ENCODE measurements around the gene FAM89B. TPM values are rescaled to one million over a fixed set of nuclear protein-coding genes. Genes with fewer than 3 reads are reported as not detected.
A peak's percentile ranks its signal among the peaks of the same experiment; 100 is the strongest.

The FAM89B gene
- total RNA-seq, 2 donors from 2014 or later, result 53.3 to 127 TPM

GRCh38 chr11:65552388-65552951 is 19.9 kb upstream of the FAM89B start:
- DNase-seq (ENCODE audit: low spot score) (no peak), ATAC-seq (ENCODE audit: insufficient number of reproducible peaks, low FRiP score, low read depth) (no peak)
- Histone ChIP-seq H3K4me3 (no peak overlapping the region), H3K27me3 (replicated peaks; ENCODE audit: insufficient read depth) (no peaks in the 10 kb centered on the region), H3K36me3 (peaks cover 31% of the 10 kb centered on the region), H3K4me1 (ENCODE audit: control insufficient read depth in 1 of 2, low read depth in 2 of 2) (peaks cover 20 to 33% of the 10 kb centered on the region in 2 donors), H3K9me3 (no peaks in the 10 kb centered on the region), H3K27ac (no peak overlapping the region)
- TF ChIP-seq CTCF (IDR thresholded peaks at IDR 0.05), result peak; percentile 6

DNA sequence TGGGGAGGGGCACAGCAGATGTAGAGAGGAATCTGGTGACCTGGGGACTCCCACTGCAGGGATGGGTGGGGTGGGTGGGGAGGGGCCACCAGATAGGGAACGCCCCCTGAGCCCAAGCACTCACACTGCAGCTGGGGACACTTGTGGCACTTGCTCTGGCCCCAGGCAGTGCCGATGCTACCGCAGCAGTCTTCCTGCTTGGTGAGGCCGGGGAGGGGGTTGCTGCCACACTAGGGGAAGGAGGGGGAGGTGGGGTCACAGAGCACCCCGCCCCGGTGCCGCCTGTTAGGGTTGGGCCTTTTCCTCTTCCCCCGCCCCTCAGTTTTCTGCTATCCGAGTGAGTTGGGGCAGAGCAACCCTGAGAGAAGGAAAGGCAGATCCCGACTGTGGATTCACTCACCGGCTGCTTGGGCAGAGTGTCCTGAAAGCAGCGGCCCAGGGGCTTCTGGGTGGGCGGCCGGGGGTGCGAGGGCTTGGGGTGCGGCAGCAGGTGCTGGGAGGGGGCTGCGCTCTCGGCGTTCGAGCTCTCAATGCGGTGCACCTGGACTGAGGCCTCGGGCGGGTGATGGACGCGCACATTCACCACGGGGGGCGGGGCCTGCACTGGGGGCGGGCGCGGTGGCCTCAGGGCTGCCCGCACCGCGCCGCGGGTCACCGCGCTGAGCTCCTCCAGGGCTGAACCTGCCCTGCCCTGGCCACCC is 18.9 kb upstream of the FAM89B start:
- peak overlapping the region; percentile 9 to 96 for H3K27ac ChIP-seq
- H3K36me3 ChIP-seq, result peaks cover 21% of the 10 kb centered on the region
- H3K9me3 ChIP-seq, result no peaks in the 10 kb centered on the region
- no peaks in the 10 kb centered on the region for H3K27me3 ChIP-seq (replicated peaks; ENCODE audit: insufficient read depth)
- H3K4me1 ChIP-seq (ENCODE audit: control insufficient read depth in 1 of 2, low read depth in 2 of 2), result peaks cover 20 to 34% of the 10 kb centered on the region in 2 donors
- no peak for ATAC-seq (ENCODE audit: insufficient number of reproducible peaks, low FRiP score, low read depth)
- DNase-seq (ENCODE audit: low spot score), result no peak
- no peak for TF ChIP-seq CTCF (IDR thresholded peaks at IDR 0.05)
- no peak overlapping the region for H3K4me3 ChIP-seq

- Histone ChIP-seq H3K4me3 (no peak overlapping the region), H3K36me3 (peaks cover 13% of the 10 kb centered on the region), H3K4me1 (ENCODE audit: control insufficient read depth in 1 of 2, low read depth in 2 of 2) (peaks cover 27 to 42% of the 10 kb centered on the region in 2 donors), H3K9me3 (no peaks in the 10 kb centered on the region), H3K27ac (peak overlapping the region; percentile 96 to 99), H3K27me3 (replicated peaks; ENCODE audit: insufficient read depth) (no peaks in the 10 kb centered on the region)
- no peak for TF ChIP-seq CTCF (IDR thresholded peaks at IDR 0.05)
- ATAC-seq (ENCODE audit: insufficient number of reproducible peaks, low FRiP score, low read depth), result no peak
- DNase-seq (ENCODE audit: low spot score), result no peak
Measured at GRCh38 chr11:65554057-65554818, 18.1 kb upstream of the FAM89B start.

- no peak for ATAC-seq (ENCODE audit: insufficient number of reproducible peaks, low FRiP score, low read depth)
- H3K36me3 ChIP-seq, result peaks cover 13% of the 10 kb centered on the region
- H3K4me3 ChIP-seq, result no peak overlapping the region
Measured at GRCh38 chr11:65554842-65555430, 17.4 kb upstream of the FAM89B start.

More at GRCh38 chr11:65554842-65555430, 17.4 kb upstream of the FAM89B start:
- H3K27me3 ChIP-seq (replicated peaks; ENCODE audit: insufficient read depth), result no peaks in the 10 kb centered on the region
- no peak for TF ChIP-seq CTCF (IDR thresholded peaks at IDR 0.05)
- no peaks in the 10 kb centered on the region for H3K9me3 ChIP-seq
- H3K27ac ChIP-seq, result peak overlapping the region; percentile 96 to 99
- DNase-seq (ENCODE audit: low spot score), result no peak
- peaks cover 34 to 49% of the 10 kb centered on the region in 2 donors for H3K4me1 ChIP-seq (ENCODE audit: control insufficient read depth in 1 of 2, low read depth in 2 of 2)
